Activated CD4-positive, alpha-beta T cell treated with anti-CD3 and anti-CD28 coated beads for 4 hours (primary cell): ENCODE data around the gene EHMT1.
"Not testable (repeated sequence)": the region's sequence is repeated elsewhere in the genome, so short reads cannot be mapped to it uniquely, and the experiment has no call there.

ENCODE experiments used
- DNase-seq, 2 donors: peaks; one replicate each; pipeline ENCODE4 v3.0.0-alpha.2; 2020

Gene EHMT1

GRCh38 chr9:137834846-137835546 lies 216.2 kb downstream of the EHMT1 start:
- no peak for DNase-seq

GRCh38 chr9:137836151-137836830 lies 217.5 kb downstream of the EHMT1 start:
- DNase-seq = no peak

- DNase-seq = no peak
Measured at GRCh38 chr9:137836831-137837241, 218.0 kb downstream of the EHMT1 start.

GRCh38 chr9:137837345-137838278 lies 218.8 kb downstream of the EHMT1 start:
- DNase-seq = no peak

GRCh38 chr9:137838576-137838975 lies 219.8 kb downstream of the EHMT1 start:
- no peak for DNase-seq

- no peak for DNase-seq
Measured at GRCh38 chr9:137843355-137843754, 224.6 kb downstream of the EHMT1 start.

- DNase-seq = no peak
Measured at GRCh38 chr9:137851516-137852267, 232.9 kb downstream of the EHMT1 start.

GRCh38 chr9:137853392-137853995 lies 234.7 kb downstream of the EHMT1 start:
- DNase-seq = no peak

GRCh38 chr9:137860361-137860760 lies 241.6 kb downstream of the EHMT1 start:
- DNase-seq = no peak

- DNase-seq = no peak
Measured at GRCh38 chr9:137865581-137866145, 246.9 kb downstream of the EHMT1 start.

- no peak for DNase-seq
Measured at GRCh38 chr9:137866226-137867141, 247.7 kb downstream of the EHMT1 start.

GRCh38 chr9:137870432-137870831 lies 251.6 kb downstream of the EHMT1 start:
- no peak for DNase-seq

GRCh38 chr9:137872296-137872695 lies 253.5 kb downstream of the EHMT1 start:
- no peak for DNase-seq

GRCh38 chr9:137873408-137873807 lies 254.6 kb downstream of the EHMT1 start:
- no peak for DNase-seq

GRCh38 chr9:137873858-137874362 lies 255.1 kb downstream of the EHMT1 start:
- no peak for DNase-seq

GRCh38 chr9:137875354-137875753 lies 256.5 kb downstream of the EHMT1 start:
- no peak for DNase-seq

GRCh38 chr9:137875846-137876245 lies 257.0 kb downstream of the EHMT1 start:
- DNase-seq = no peak

- no peak for DNase-seq
Measured at GRCh38 chr9:137876269-137876668, 257.5 kb downstream of the EHMT1 start.

GRCh38 chr9:137876781-137877386 lies 258.1 kb downstream of the EHMT1 start:
- no peak for DNase-seq

- DNase-seq = not testable (repeated sequence)
Measured at GRCh38 chr9:137877506-137878122, 258.8 kb downstream of the EHMT1 start, which contains the start of gene CACNA1B. Gene CACNA1B, plus strand, starts transcription at chr9:137877782. Its CDS starts 152 bp downstream, at chr9:137877934.
